HepG2 (cell line): ENCODE measurements around the gene ZNF503. TPM values are rescaled to one million over a fixed set of nuclear protein-coding genes. Genes with fewer than 3 reads are reported as not detected.

ENCODE experiments used
- DR1 ChIP-seq: sonication (generic); formaldehyde crosslinking; IDR thresholded peaks from 2 replicates; pipeline ENCODE4 v1.8.0; 2021; ENCODE audit warnings: mild to moderate bottlenecking, missing genetic modification reagents, inconsistent platforms
- KDM3A ChIP-seq: IDR thresholded peaks from 2 replicates; pipeline ENCODE4 v1.6.1; 2018; ENCODE audit warnings: low read depth, missing compliant biosample characterization
- NFE2L1 ChIP-seq: sonication (generic); formaldehyde crosslinking; IDR thresholded peaks from 2 replicates; pipeline ENCODE4 v1.4.0; 2020; ENCODE audit warnings: missing genetic modification reagents, mild to moderate bottlenecking, borderline replicate concordance
- ZBTB49 ChIP-seq: sonication (generic); formaldehyde crosslinking; IDR thresholded peaks from 2 replicates; pipeline ENCODE4 v1.4.0; 2020; ENCODE audit warnings: missing genetic modification reagents, borderline replicate concordance
- polyA plus RNA-seq, 8 experiments: library from polyadenylated mRNA; depleted of rRNA in 3 of 8; stranded (reverse) in 7 of 8; unstranded in 1 of 8; fragments of >200 nt; fragmentation: Illumina TruSeq in 4 of 8; extraction: Trizol in 4 of 8; gene quantifications; 2 replicates each; pipeline versions ENCODE4 v1.2.1 to v1.2.3, GENCODE V29; 2011 to 2016; ENCODE audit warnings: low read depth in 4 of 8, missing spikeins in 1 of 8, mixed read lengths in 1 of 8; ENCODE audit not compliant: insufficient read depth in 1 of 8
- total RNA-seq, 5 experiments: library from RNA; depleted of rRNA; stranded (reverse); fragments of >200 nt; fragmentation: Illumina TruSeq; extraction: Trizol; gene quantifications; 2 replicates each; pipeline ENCODE4 v1.2.3, GENCODE V29; 2016; ENCODE audit warnings: low read depth in 1 of 5
- TF ChIP-seq, protein P1 (sequence below), 2 experiments: fragments of 450-650 bp in 1 of 2; sonication (generic) in 1 of 2; formaldehyde crosslinking in 1 of 2; IDR thresholded peaks; 2 replicates each; pipeline versions ENCODE4 v1.6.1 to v1.8.0; 2016 to 2022; ENCODE audit warnings: antibody characterized with exemption in 1 of 2, mild to moderate bottlenecking in 1 of 2, missing genetic modification reagents in 1 of 2
- TF ChIP-seq, protein P2 (sequence below): sonication (generic); formaldehyde crosslinking; IDR thresholded peaks from 2 replicates; pipeline ENCODE4 v1.5.0; 2020; ENCODE audit warnings: mild to moderate bottlenecking, missing genetic modification reagents, borderline replicate concordance

ZNF503 gene
- total and polyA plus RNA-seq, 2 of the 13 experiments (the other 11 are each of a cell fraction or from before 2014, with no cell fraction given), result 2.7 to 8.3 TPM

- TF ChIP-seq, protein P1, sequence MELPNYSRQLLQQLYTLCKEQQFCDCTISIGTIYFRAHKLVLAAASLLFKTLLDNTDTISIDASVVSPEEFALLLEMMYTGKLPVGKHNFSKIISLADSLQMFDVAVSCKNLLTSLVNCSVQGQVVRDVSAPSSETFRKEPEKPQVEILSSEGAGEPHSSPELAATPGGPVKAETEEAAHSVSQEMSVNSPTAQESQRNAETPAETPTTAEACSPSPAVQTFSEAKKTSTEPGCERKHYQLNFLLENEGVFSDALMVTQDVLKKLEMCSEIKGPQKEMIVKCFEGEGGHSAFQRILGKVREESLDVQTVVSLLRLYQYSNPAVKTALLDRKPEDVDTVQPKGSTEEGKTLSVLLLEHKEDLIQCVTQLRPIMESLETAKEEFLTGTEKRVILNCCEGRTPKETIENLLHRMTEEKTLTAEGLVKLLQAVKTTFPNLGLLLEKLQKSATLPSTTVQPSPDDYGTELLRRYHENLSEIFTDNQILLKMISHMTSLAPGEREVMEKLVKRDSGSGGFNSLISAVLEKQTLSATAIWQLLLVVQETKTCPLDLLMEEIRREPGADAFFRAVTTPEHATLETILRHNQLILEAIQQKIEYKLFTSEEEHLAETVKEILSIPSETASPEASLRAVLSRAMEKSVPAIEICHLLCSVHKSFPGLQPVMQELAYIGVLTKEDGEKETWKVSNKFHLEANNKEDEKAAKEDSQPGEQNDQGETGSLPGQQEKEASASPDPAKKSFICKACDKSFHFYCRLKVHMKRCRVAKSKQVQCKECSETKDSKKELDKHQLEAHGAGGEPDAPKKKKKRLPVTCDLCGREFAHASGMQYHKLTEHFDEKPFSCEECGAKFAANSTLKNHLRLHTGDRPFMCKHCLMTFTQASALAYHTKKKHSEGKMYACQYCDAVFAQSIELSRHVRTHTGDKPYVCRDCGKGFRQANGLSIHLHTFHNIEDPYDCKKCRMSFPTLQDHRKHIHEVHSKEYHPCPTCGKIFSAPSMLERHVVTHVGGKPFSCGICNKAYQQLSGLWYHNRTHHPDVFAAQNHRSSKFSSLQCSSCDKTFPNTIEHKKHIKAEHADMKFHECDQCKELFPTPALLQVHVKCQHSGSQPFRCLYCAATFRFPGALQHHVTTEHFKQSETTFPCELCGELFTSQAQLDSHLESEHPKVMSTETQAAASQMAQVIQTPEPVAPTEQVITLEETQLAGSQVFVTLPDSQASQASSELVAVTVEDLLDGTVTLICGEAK (IDR thresholded peaks at IDR 0.05), result no peak
- TF ChIP-seq, protein P1 (CRISPR knock-in tag; IDR thresholded peaks at IDR 0.05), result no peak; the same call in 1 of the 2 replicates
- TF ChIP-seq, protein P2, sequence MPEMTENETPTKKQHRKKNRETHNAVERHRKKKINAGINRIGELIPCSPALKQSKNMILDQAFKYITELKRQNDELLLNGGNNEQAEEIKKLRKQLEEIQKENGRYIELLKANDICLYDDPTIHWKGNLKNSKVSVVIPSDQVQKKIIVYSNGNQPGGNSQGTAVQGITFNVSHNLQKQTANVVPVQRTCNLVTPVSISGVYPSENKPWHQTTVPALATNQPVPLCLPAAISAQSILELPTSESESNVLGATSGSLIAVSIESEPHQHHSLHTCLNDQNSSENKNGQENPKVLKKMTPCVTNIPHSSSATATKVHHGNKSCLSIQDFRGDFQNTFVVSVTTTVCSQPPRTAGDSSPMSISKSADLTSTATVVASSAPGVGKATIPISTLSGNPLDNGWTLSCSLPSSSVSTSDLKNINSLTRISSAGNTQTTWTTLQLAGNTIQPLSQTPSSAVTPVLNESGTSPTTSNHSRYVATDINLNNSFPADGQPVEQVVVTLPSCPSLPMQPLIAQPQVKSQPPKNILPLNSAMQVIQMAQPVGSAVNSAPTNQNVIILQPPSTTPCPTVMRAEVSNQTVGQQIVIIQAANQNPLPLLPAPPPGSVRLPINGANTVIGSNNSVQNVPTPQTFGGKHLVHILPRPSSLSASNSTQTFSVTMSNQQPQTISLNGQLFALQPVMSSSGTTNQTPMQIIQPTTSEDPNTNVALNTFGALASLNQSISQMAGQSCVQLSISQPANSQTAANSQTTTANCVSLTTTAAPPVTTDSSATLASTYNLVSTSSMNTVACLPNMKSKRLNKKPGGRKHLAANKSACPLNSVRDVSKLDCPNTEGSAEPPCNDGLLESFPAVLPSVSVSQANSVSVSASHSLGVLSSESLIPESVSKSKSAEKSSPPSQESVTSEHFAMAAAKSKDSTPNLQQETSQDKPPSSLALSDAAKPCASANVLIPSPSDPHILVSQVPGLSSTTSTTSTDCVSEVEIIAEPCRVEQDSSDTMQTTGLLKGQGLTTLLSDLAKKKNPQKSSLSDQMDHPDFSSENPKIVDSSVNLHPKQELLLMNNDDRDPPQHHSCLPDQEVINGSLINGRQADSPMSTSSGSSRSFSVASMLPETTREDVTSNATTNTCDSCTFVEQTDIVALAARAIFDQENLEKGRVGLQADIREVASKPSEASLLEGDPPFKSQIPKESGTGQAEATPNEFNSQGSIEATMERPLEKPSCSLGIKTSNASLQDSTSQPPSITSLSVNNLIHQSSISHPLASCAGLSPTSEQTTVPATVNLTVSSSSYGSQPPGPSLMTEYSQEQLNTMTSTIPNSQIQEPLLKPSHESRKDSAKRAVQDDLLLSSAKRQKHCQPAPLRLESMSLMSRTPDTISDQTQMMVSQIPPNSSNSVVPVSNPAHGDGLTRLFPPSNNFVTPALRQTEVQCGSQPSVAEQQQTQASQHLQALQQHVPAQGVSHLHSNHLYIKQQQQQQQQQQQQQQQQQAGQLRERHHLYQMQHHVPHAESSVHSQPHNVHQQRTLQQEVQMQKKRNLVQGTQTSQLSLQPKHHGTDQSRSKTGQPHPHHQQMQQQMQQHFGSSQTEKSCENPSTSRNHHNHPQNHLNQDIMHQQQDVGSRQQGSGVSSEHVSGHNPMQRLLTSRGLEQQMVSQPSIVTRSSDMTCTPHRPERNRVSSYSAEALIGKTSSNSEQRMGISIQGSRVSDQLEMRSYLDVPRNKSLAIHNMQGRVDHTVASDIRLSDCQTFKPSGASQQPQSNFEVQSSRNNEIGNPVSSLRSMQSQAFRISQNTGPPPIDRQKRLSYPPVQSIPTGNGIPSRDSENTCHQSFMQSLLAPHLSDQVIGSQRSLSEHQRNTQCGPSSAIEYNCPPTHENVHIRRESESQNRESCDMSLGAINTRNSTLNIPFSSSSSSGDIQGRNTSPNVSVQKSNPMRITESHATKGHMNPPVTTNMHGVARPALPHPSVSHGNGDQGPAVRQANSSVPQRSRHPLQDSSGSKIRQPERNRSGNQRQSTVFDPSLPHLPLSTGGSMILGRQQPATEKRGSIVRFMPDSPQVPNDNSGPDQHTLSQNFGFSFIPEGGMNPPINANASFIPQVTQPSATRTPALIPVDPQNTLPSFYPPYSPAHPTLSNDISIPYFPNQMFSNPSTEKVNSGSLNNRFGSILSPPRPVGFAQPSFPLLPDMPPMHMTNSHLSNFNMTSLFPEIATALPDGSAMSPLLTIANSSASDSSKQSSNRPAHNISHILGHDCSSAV (CRISPR knock-in tag), result no peak
- TF ChIP-seq DR1 (CRISPR knock-in tag) (no peak), KDM3A (CRISPR knock-in tag) (peak; percentile 80; the same call in 1 of the 2 replicates), ZBTB49 (CRISPR knock-in tag) (no peak), NFE2L1 (CRISPR knock-in tag) (no peak)
These were observed 3.4 kb upstream of the ZNF503 start (continued) for GRCh38 chr10:75404815-75405597.
